ENCODE measurements around the gene THOP1.

- TF ChIP-seq CTCF (IDR thresholded peaks at IDR 0.05; ENCODE audit: low read depth, low read length, poor library complexity, severe bottlenecking) (no peak), EZH2phosphoT487 (IDR thresholded peaks at IDR 0.05; ENCODE audit: borderline replicate concordance, low read length) (no peak)
Measured at GRCh38 chr19:2765376-2765775, 19.9 kb upstream of the THOP1 start.
